BE2C (cell line): Measurements from ENCODE around the gene TP63.

Experiments used
- DNase-seq: peaks from one replicate; pipeline ENCODE4 v3.0.0-alpha.2; 2020
- H3K27me3 ChIP-seq: fragments of 250-450 bp; sonication (Bioruptor Pico); 2 replicates; pipeline ENCODE4 v1.5.1; 2020; ENCODE audit warnings: mild to moderate bottlenecking
- H3K36me3 ChIP-seq: fragments of 250-450 bp; sonication (Bioruptor Pico); 2 replicates; pipeline ENCODE4 v1.5.1; 2020; ENCODE audit warnings: mild to moderate bottlenecking
- H3K4me1 ChIP-seq: fragments of 250-450 bp; sonication (Bioruptor Pico); 2 replicates; pipeline ENCODE4 v1.5.1; 2020
- H3K4me3 ChIP-seq: 2 replicates; pipeline ENCODE4 v1.5.1; 2011; ENCODE audit warnings: low read depth, low read length
- H3K9me3 ChIP-seq: fragments of 250-450 bp; sonication (Bioruptor Pico); 2 replicates; pipeline ENCODE4 v1.5.1; 2020
- CTCF ChIP-seq: IDR thresholded peaks from 2 replicates; pipeline ENCODE4 v1.5.1; 2012; ENCODE audit warnings: mild to moderate bottlenecking, low read depth, low read length

Gene TP63

GRCh38 chr3:189621948-189622603 lies 9.1 kb upstream of the TP63 start:
- Histone ChIP-seq H3K4me3 (no peak overlapping the region), H3K36me3 (no peaks in the 10 kb centered on the region), H3K4me1 (no peaks in the 10 kb centered on the region), H3K27me3 (no peaks in the 10 kb centered on the region), H3K9me3 (no peaks in the 10 kb centered on the region)
- no peak for DNase-seq
- no peak for TF ChIP-seq CTCF

- no peaks in the 10 kb centered on the region for H3K27me3 ChIP-seq
- TF ChIP-seq CTCF, result no peak
- no peaks in the 10 kb centered on the region for H3K4me1 ChIP-seq
- no peaks in the 10 kb centered on the region for H3K9me3 ChIP-seq
- no peak for DNase-seq
- no peak overlapping the region for H3K4me3 ChIP-seq
- H3K36me3 ChIP-seq, result no peaks in the 10 kb centered on the region
Observed at GRCh38 chr3:189622629-189623028, 8.6 kb upstream of the TP63 start.

GRCh38 chr3:189624130-189624529 lies 7.1 kb upstream of the TP63 start:
- no peak for DNase-seq
- no peaks in the 10 kb centered on the region for H3K27me3 ChIP-seq
- H3K36me3 ChIP-seq, result no peaks in the 10 kb centered on the region
- no peak for TF ChIP-seq CTCF
- no peaks in the 10 kb centered on the region for H3K9me3 ChIP-seq
- no peaks in the 10 kb centered on the region for H3K4me1 ChIP-seq
- H3K4me3 ChIP-seq, result no peak overlapping the region

GRCh38 chr3:189625071-189625470 lies 6.1 kb upstream of the TP63 start:
- DNase-seq, result no peak
- H3K9me3 ChIP-seq, result no peaks in the 10 kb centered on the region
- no peak overlapping the region for H3K4me3 ChIP-seq
- H3K4me1 ChIP-seq, result no peaks in the 10 kb centered on the region
- TF ChIP-seq CTCF, result no peak
- H3K27me3 ChIP-seq, result no peaks in the 10 kb centered on the region
- H3K36me3 ChIP-seq, result no peaks in the 10 kb centered on the region

GRCh38 chr3:189625572-189625971 lies 5.6 kb upstream of the TP63 start:
- Histone ChIP-seq H3K4me1 (no peaks in the 10 kb centered on the region), H3K4me3 (no peak overlapping the region), H3K9me3 (no peaks in the 10 kb centered on the region), H3K27me3 (no peaks in the 10 kb centered on the region), H3K36me3 (no peaks in the 10 kb centered on the region)
- no peak for TF ChIP-seq CTCF
- no peak for DNase-seq

- DNase-seq, result no peak
- no peak for TF ChIP-seq CTCF
- no peaks in the 10 kb centered on the region for H3K4me1 ChIP-seq
- no peaks in the 10 kb centered on the region for H3K36me3 ChIP-seq
- no peaks in the 10 kb centered on the region for H3K27me3 ChIP-seq
- no peak overlapping the region for H3K4me3 ChIP-seq
- H3K9me3 ChIP-seq, result no peaks in the 10 kb centered on the region
Observed at GRCh38 chr3:189626286-189626685, 4.9 kb upstream of the TP63 start.
